ENCODE measurements around the gene MDM2. TPM values are rescaled to one million over a fixed set of nuclear protein-coding genes. Genes with fewer than 3 reads are reported as not detected.

Gene MDM2
- total and polyA plus RNA-seq, 2 of the 13 experiments (the other 11 are each of a cell fraction or from before 2014, with no cell fraction given), result 29.3 to 314 TPM

- TF ChIP-seq NFAT5 (CRISPR knock-in tag; IDR thresholded peaks at IDR 0.05) (no peak; the same call in 1 of the 2 replicates), ZNF607 (CRISPR knock-in tag; IDR thresholded peaks at IDR 0.05; ENCODE audit: borderline replicate concordance) (no peak), MXI1 (IDR thresholded peaks at IDR 0.05; ENCODE audit: borderline replicate concordance, low read depth, low read length) (peak; percentile 35; the same call in 2 of the 3 replicates), ZNF10 (CRISPR knock-in tag; IDR thresholded peaks at IDR 0.05; ENCODE audit: borderline replicate concordance, low read depth) (no peak), FOXJ3 (CRISPR knock-in tag; IDR thresholded peaks at IDR 0.05; ENCODE audit: borderline replicate concordance) (0 out of 2 replicates have a peak, but pooled peaks have one; percentile 46), RBAK (CRISPR knock-in tag; IDR thresholded peaks at IDR 0.05) (no peak), ADNP (CRISPR knock-in tag; IDR thresholded peaks at IDR 0.05) (no peak), MAX (IDR thresholded peaks at IDR 0.05) (peak; percentile 67; the same call in 1 of the 2 replicates), CBX2 (IDR thresholded peaks at IDR 0.05; ENCODE audit: low read depth, low read length) (no peak; the same call in 1 of the 2 replicates), CBX2 (CRISPR knock-in tag; IDR thresholded peaks at IDR 0.05; ENCODE audit: low read depth) (no peak)
- TF ChIP-seq, protein P1, sequence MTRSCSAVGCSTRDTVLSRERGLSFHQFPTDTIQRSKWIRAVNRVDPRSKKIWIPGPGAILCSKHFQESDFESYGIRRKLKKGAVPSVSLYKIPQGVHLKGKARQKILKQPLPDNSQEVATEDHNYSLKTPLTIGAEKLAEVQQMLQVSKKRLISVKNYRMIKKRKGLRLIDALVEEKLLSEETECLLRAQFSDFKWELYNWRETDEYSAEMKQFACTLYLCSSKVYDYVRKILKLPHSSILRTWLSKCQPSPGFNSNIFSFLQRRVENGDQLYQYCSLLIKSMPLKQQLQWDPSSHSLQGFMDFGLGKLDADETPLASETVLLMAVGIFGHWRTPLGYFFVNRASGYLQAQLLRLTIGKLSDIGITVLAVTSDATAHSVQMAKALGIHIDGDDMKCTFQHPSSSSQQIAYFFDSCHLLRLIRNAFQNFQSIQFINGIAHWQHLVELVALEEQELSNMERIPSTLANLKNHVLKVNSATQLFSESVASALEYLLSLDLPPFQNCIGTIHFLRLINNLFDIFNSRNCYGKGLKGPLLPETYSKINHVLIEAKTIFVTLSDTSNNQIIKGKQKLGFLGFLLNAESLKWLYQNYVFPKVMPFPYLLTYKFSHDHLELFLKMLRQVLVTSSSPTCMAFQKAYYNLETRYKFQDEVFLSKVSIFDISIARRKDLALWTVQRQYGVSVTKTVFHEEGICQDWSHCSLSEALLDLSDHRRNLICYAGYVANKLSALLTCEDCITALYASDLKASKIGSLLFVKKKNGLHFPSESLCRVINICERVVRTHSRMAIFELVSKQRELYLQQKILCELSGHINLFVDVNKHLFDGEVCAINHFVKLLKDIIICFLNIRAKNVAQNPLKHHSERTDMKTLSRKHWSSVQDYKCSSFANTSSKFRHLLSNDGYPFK (CRISPR knock-in tag; IDR thresholded peaks at IDR 0.05; ENCODE audit: borderline replicate concordance), result peak; percentile 97
- TF ChIP-seq, protein P2, sequence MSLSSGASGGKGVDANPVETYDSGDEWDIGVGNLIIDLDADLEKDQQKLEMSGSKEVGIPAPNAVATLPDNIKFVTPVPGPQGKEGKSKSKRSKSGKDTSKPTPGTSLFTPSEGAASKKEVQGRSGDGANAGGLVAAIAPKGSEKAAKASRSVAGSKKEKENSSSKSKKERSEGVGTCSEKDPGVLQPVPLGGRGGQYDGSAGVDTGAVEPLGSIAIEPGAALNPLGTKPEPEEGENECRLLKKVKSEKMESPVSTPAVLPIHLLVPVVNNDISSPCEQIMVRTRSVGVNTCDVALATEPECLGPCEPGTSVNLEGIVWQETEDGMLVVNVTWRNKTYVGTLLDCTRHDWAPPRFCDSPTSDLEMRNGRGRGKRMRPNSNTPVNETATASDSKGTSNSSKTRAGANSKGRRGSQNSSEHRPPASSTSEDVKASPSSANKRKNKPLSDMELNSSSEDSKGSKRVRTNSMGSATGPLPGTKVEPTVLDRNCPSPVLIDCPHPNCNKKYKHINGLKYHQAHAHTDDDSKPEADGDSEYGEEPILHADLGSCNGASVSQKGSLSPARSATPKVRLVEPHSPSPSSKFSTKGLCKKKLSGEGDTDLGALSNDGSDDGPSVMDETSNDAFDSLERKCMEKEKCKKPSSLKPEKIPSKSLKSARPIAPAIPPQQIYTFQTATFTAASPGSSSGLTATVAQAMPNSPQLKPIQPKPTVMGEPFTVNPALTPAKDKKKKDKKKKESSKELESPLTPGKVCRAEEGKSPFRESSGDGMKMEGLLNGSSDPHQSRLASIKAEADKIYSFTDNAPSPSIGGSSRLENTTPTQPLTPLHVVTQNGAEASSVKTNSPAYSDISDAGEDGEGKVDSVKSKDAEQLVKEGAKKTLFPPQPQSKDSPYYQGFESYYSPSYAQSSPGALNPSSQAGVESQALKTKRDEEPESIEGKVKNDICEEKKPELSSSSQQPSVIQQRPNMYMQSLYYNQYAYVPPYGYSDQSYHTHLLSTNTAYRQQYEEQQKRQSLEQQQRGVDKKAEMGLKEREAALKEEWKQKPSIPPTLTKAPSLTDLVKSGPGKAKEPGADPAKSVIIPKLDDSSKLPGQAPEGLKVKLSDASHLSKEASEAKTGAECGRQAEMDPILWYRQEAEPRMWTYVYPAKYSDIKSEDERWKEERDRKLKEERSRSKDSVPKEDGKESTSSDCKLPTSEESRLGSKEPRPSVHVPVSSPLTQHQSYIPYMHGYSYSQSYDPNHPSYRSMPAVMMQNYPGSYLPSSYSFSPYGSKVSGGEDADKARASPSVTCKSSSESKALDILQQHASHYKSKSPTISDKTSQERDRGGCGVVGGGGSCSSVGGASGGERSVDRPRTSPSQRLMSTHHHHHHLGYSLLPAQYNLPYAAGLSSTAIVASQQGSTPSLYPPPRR (CRISPR knock-in tag; IDR thresholded peaks at IDR 0.05; ENCODE audit: borderline replicate concordance), result peak; percentile 79; the same call in 1 of the 2 replicates
- TF ChIP-seq, protein P3, sequence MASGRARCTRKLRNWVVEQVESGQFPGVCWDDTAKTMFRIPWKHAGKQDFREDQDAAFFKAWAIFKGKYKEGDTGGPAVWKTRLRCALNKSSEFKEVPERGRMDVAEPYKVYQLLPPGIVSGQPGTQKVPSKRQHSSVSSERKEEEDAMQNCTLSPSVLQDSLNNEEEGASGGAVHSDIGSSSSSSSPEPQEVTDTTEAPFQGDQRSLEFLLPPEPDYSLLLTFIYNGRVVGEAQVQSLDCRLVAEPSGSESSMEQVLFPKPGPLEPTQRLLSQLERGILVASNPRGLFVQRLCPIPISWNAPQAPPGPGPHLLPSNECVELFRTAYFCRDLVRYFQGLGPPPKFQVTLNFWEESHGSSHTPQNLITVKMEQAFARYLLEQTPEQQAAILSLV (CRISPR knock-in tag; IDR thresholded peaks at IDR 0.05; ENCODE audit: borderline replicate concordance), result no peak
These were observed 612 bp downstream of the MDM2 start (continued) for GRCh38 chr12:68808388-68809189.

Measured in HepG2 (cell line).